GM18520 (cell line): ENCODE data around the gene INSYN1.

ENCODE experiments used
- ATAC-seq: cut with Tn5 transposase; IDR thresholded peaks from one replicate; pipeline ENCODE4 v1.9.1; 2021; ENCODE audit not compliant: unreplicated experiment

Gene INSYN1

GRCh38 chr15:73777741-73778140 is 24.6 kb upstream of the INSYN1 start:
- no peak for ATAC-seq

- ATAC-seq = no peak
Observed at GRCh38 chr15:73773428-73773827, 20.3 kb upstream of the INSYN1 start.

- ATAC-seq = no peak
Observed at GRCh38 chr15:73771385-73772045, 18.4 kb upstream of the INSYN1 start.

GRCh38 chr15:73770050-73770449 is 16.9 kb upstream of the INSYN1 start:
- ATAC-seq = no peak

GRCh38 chr15:73767806-73768501 is 14.8 kb upstream of the INSYN1 start:
- ATAC-seq = no peak

GRCh38 chr15:73766598-73766997 is 13.4 kb upstream of the INSYN1 start:
- no peak for ATAC-seq

GRCh38 chr15:73765778-73766177 is 12.6 kb upstream of the INSYN1 start:
- no peak for ATAC-seq

- ATAC-seq = no peak
Observed at GRCh38 chr15:73763931-73764330, 10.8 kb upstream of the INSYN1 start.

GRCh38 chr15:73760330-73761329 is 7.5 kb upstream of the INSYN1 start:
- ATAC-seq = no peak

GRCh38 chr15:73758461-73758860 is 5.3 kb upstream of the INSYN1 start:
- ATAC-seq = no peak

- ATAC-seq = no peak
Observed at GRCh38 chr15:73757571-73757970, 4.4 kb upstream of the INSYN1 start.

- ATAC-seq = no peak
Observed at GRCh38 chr15:73756947-73757513, 3.9 kb upstream of the INSYN1 start.

GRCh38 chr15:73756390-73756789 is 3.2 kb upstream of the INSYN1 start:
- ATAC-seq = no peak

- ATAC-seq = no peak
Observed at GRCh38 chr15:73755946-73756345, 2.8 kb upstream of the INSYN1 start.

- no peak for ATAC-seq
Observed at GRCh38 chr15:73755481-73755880, 2.3 kb upstream of the INSYN1 start.

GRCh38 chr15:73754461-73754860 is 1.3 kb upstream of the INSYN1 start:
- ATAC-seq = no peak

- ATAC-seq = no peak
Observed at GRCh38 chr15:73752806-73753193, 351 bp downstream of the INSYN1 start.

GRCh38 chr15:73751899-73752805 is 999 bp downstream of the INSYN1 start:
- no peak for ATAC-seq

GRCh38 chr15:73751511-73751898 is 1.6 kb downstream of the INSYN1 start:
- ATAC-seq = no peak

- no peak for ATAC-seq
Observed at GRCh38 chr15:73750951-73751350, 2.2 kb downstream of the INSYN1 start.
